Measurements from ENCODE around the gene WDR37.

DNA sequence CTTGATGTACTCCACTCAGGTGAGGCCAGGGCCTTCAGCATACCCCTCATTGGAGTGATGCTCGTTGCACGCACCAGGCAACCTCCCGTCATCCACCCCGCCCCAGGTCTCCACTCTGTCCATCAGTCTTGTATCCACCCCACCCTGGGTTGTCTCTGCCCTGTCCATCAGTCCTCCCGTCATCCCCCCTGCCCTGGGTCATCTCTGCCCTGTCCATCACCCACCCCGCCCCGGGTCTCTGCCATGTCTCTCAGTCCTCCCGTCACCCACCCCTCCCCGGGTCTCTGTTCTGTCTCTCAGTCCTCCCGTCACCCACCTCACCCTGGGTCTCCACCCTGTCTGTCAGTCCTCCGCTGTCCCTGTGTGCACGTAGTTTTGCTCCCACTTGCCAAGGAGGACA, 59.9 kb downstream of the WDR37 start:
- TF ChIP-seq NFIC (IDR thresholded peaks at IDR 0.05), result no peak
- no peak for TF ChIP-seq RAD21 (IDR thresholded peaks at IDR 0.05; ENCODE audit: low read depth)
- no peak for TF ChIP-seq CEBPB (IDR thresholded peaks at IDR 0.05)
- TF ChIP-seq, protein P1, sequence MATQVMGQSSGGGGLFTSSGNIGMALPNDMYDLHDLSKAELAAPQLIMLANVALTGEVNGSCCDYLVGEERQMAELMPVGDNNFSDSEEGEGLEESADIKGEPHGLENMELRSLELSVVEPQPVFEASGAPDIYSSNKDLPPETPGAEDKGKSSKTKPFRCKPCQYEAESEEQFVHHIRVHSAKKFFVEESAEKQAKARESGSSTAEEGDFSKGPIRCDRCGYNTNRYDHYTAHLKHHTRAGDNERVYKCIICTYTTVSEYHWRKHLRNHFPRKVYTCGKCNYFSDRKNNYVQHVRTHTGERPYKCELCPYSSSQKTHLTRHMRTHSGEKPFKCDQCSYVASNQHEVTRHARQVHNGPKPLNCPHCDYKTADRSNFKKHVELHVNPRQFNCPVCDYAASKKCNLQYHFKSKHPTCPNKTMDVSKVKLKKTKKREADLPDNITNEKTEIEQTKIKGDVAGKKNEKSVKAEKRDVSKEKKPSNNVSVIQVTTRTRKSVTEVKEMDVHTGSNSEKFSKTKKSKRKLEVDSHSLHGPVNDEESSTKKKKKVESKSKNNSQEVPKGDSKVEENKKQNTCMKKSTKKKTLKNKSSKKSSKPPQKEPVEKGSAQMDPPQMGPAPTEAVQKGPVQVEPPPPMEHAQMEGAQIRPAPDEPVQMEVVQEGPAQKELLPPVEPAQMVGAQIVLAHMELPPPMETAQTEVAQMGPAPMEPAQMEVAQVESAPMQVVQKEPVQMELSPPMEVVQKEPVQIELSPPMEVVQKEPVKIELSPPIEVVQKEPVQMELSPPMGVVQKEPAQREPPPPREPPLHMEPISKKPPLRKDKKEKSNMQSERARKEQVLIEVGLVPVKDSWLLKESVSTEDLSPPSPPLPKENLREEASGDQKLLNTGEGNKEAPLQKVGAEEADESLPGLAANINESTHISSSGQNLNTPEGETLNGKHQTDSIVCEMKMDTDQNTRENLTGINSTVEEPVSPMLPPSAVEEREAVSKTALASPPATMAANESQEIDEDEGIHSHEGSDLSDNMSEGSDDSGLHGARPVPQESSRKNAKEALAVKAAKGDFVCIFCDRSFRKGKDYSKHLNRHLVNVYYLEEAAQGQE (IDR thresholded peaks at IDR 0.05; ENCODE audit: low read depth), result no peak
- no peak for TF ChIP-seq EP300 (IDR thresholded peaks at IDR 0.05; ENCODE audit: borderline replicate concordance)
- TF ChIP-seq TEAD4 (IDR thresholded peaks at IDR 0.05), result no peak
- TF ChIP-seq CREB1 (IDR thresholded peaks at IDR 0.05; ENCODE audit: low read depth), result no peak
- TF ChIP-seq, protein P2, sequence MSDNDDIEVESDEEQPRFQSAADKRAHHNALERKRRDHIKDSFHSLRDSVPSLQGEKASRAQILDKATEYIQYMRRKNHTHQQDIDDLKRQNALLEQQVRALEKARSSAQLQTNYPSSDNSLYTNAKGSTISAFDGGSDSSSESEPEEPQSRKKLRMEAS (IDR thresholded peaks at IDR 0.05), result no peak
- no peak for TF ChIP-seq TAF1 (IDR thresholded peaks at IDR 0.05; ENCODE audit: low read depth)
- TF ChIP-seq FOXM1 (IDR thresholded peaks at IDR 0.05; ENCODE audit: borderline replicate concordance, low read depth), result no peak
- no peak for TF ChIP-seq EGR1 (IDR thresholded peaks at IDR 0.05)
- TF ChIP-seq, protein P3, sequence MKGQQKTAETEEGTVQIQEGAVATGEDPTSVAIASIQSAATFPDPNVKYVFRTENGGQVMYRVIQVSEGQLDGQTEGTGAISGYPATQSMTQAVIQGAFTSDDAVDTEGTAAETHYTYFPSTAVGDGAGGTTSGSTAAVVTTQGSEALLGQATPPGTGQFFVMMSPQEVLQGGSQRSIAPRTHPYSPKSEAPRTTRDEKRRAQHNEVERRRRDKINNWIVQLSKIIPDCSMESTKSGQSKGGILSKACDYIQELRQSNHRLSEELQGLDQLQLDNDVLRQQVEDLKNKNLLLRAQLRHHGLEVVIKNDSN (IDR thresholded peaks at IDR 0.05), result no peak

Measured in Ishikawa (cell line).